ENCODE measurements around the gene SUPT16H. TPM values are rescaled to one million over a fixed set of nuclear protein-coding genes. Genes with fewer than 3 reads are reported as not detected.

SUPT16H gene
- total RNA-seq, 1 experiment from 2014 or later: 210 TPM

DNA sequence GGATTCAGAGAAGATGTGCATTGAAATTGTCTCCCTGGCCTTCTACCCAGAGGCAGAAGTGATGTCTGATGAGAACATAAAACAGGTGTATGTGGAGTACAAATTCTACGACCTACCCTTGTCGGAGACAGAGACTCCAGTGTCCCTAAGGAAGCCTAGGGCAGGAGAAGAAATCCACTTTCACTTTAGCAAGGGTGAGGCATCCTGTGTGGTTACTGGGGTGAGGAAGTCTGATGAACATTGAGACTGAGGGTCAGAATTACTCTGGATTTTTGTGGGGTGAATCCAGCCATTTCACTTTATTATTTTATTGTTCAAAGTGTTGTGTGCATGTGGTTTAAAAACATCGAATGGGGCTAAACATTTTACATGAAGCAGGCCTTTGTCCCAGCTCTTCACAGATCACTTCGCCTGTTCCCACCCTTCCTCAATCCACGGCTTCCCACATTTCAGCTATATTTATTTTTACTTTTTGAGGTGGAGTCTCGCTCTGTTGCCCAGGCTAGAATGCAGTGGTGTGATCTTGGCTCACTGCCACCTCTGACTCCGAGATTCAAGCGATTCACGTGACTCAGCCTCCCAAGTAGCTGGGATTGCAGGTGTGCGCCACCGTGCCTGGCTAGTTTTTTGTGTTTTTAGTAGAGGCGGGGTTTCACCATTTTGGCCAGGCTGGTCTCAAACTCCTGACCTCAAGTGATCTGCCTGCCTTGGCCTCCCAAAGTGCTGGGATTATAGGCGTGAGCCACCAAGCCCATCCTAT lies 40.6 kb downstream of the SUPT16H start:
- Histone ChIP-seq H2AK5ac (ENCODE audit: insufficient read length, low read length) (no peak overlapping the region), H4K8ac (replicated peaks; ENCODE audit: insufficient read length, low read depth, low read length) (no peak overlapping the region), H2BK20ac (ENCODE audit: low read depth, low read length, poor library complexity, severe bottlenecking) (no peak overlapping the region), H2BK15ac (ENCODE audit: low read depth, low read length) (no peak overlapping the region), H2BK12ac (ENCODE audit: insufficient read length, low read depth, low read length) (no peak overlapping the region), H3K23me2 (ENCODE audit: insufficient read length, low read depth, low read length, poor library complexity, severe bottlenecking) (no peaks in the 10 kb centered on the region), H3K56ac (ENCODE audit: insufficient read length, low read depth, low read length) (no peak overlapping the region), H3T11ph (ENCODE audit: low read length) (no peak overlapping the region), H3K27ac (ENCODE audit: insufficient read length, low read depth, low read length) (no peak overlapping the region), H3K23ac (ENCODE audit: insufficient read length, low read depth, low read length) (no peak overlapping the region), H3K4me2 (ENCODE audit: insufficient read depth, insufficient read length, low read length) (no peak overlapping the region), H3K79me1 (ENCODE audit: insufficient read depth, low read depth, low read length, poor library complexity, severe bottlenecking) (no peaks in the 10 kb centered on the region), H3K18ac (ENCODE audit: insufficient read length, low read depth, low read length) (no peak overlapping the region), H3K4me1 (ENCODE audit: insufficient read depth, low read length) (no peaks in the 10 kb centered on the region), H4K20me1 (ENCODE audit: control insufficient read depth, insufficient read depth, insufficient read length) (no peaks in the 10 kb centered on the region), H3K79me2 (ENCODE audit: insufficient read depth, low read length) (no peaks in the 10 kb centered on the region), H4K5ac (ENCODE audit: insufficient read length, low read depth, low read length) (no peak overlapping the region), H2BK5ac (ENCODE audit: insufficient read length, low read length) (no peak overlapping the region), H3K9me3 (ENCODE audit: control insufficient read depth, low read depth, low read length) (no peaks in the 10 kb centered on the region), H3K4ac (ENCODE audit: low read depth, low read length) (no peak overlapping the region), H3K9ac (ENCODE audit: extremely low read depth, insufficient read length, low read length) (no peak overlapping the region), H2BK120ac (ENCODE audit: low read depth, low read length, poor library complexity, severe bottlenecking) (no peak overlapping the region), H3K14ac (ENCODE audit: insufficient read depth, low read length) (no peak overlapping the region), H2AFZ (ENCODE audit: low read length) (no peak overlapping the region), H4K91ac (ENCODE audit: insufficient read length, low read depth, low read length) (no peak overlapping the region), H3K27me3 (ENCODE audit: insufficient read depth, low read length) (no peaks in the 10 kb centered on the region)
- Mint-ChIP-seq H3K36me3 (ENCODE audit: insufficient read depth in 1 of 3, low read depth in 3 of 3) (no peaks in the 10 kb centered on the region), H3K4me3 (no peak overlapping the region), H3K27me3 (ENCODE audit: low read depth) (no peaks in the 10 kb centered on the region), H3K27ac (no peak overlapping the region), H3K4me1 (peaks cover 14 to 18% of the 10 kb centered on the region in 2 experiments), H3K9me3 (no peaks in the 10 kb centered on the region)
- WGBS (ENCODE audit: extremely low coverage, insufficient read length, low lambda C conversion rate): no CpG with 5 or more reads among the region's 13 CpGs
- no peak for TF ChIP-seq CTCF (conservative IDR thresholded peaks at IDR 0.05)
- DNase-seq: no peak
